Measurements from ENCODE around the gene CD74.

Gene CD74

GRCh38 chr5:150357326-150358260 lies 55.1 kb downstream of the CD74 start, which contains the start of gene TCOF1:
TSS of gene TCOF1 (plus strand) at chr5:150357697. CDS start at chr5:150357747, 50 bp downstream.
- peak; percentile 80 for DNase-seq

- no peak for DNase-seq
Observed at GRCh38 chr5:150356575-150357294, 56.0 kb downstream of the CD74 start.

- DNase-seq = no peak
Observed at GRCh38 chr5:150355791-150356190, 56.9 kb downstream of the CD74 start.

DNA sequence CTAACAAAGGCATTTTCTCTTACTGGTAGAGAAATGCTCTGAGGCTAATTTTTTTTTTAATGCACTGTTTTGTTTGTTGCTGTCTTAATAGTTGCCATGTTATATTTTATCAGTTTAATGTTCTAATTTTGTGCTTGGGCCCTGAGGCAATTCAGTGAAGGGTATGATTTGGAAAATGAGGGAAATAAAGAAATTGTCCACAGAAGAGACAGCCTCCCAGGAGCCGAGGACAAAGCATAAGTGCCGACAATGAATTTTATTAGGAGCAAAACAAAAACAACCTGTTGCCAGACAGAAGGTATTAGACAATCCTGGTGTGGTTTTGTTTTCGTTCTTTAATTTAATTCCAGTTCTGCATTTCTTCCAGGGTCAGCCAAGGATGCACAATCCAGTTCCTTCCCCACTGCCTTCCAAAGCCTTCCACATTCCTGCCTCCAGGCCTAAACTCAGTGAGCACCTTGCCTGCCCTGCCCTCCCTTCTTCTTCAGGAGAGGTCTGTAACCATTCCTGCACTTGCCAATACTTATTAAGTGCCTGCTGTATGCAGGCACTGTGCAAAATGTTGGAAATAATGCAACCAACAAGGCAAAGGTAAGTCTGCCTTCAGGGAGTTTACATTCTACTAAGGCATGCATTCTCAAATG lies 59.6 kb downstream of the CD74 start:
- no peak for DNase-seq

GRCh38 chr5:150352244-150353031 lies 60.3 kb downstream of the CD74 start:
- DNase-seq = no peak

All from NCI-H524 treated with DMSO at 0.1 percent for 48 hours (cell line).